ENCODE results near the gene CDH4.

The CDH4 gene

GRCh38 chr20:61731363-61732181, 479.5 kb downstream of the CDH4 start:
- no CpG with 5 or more reads among the region's 22 CpGs for WGBS, 2 donors (ENCODE audit: extremely low coverage in 2 of 2, insufficient read length in 2 of 2, insufficient replicate concordance in 1 of 2)
- Histone ChIP-seq H3K9me3 (replicated peaks in 1 of 2; ENCODE audit: control insufficient read depth in 2 of 2, insufficient read depth in 1 of 2, low read depth in 1 of 2, low read length in 2 of 2) (peaks cover 0 to 4% of the 10 kb centered on the region in 2 donors), H3K4me2 (ENCODE audit: insufficient read depth, low read length, poor library complexity, severe bottlenecking) (no peak overlapping the region), H3K27me3 (ENCODE audit: control insufficient read depth in 3 of 3, insufficient read depth in 3 of 3, low read depth in 1 of 3, low read length in 3 of 3) (no peaks in the 10 kb centered on the region), H3K23ac (ENCODE audit: low read depth, low read length, poor library complexity) (peak overlapping the region; percentile 35), H3K27ac (replicated peaks; ENCODE audit: low read length) (no peak overlapping the region), H3K18ac (ENCODE audit: low read length) (peak overlapping the region; percentile 74), H4K8ac (ENCODE audit: low read depth, low read length) (no peak overlapping the region), H2BK5ac (ENCODE audit: low read length) (no peak overlapping the region), H2BK15ac (ENCODE audit: low read length) (peak overlapping the region; percentile 61), H3K14ac (ENCODE audit: low read length) (peak overlapping the region; percentile 43), H2AFZ (ENCODE audit: low read length) (no peak overlapping the region), H3K4me3 (ENCODE audit: low read length in 2 of 2) (no peak overlapping the region), H3K4ac (ENCODE audit: low read length) (no peak overlapping the region), H2BK120ac (ENCODE audit: low read depth, low read length) (no peak overlapping the region), H3K36me3 (replicated peaks in 1 of 2; ENCODE audit: control insufficient read depth in 2 of 2, insufficient read depth in 2 of 2, low read length in 2 of 2) (peaks cover 0 to 4% of the 10 kb centered on the region in 2 donors), H4K91ac (ENCODE audit: low read depth, low read length, poor library complexity) (no peak overlapping the region), H3K9ac (ENCODE audit: low read depth, low read length, poor library complexity) (peak overlapping the region; percentile 24), H3K4me1 (ENCODE audit: control insufficient read depth in 2 of 2, insufficient read depth in 1 of 2, low read depth in 1 of 2, low read length in 2 of 2) (peaks cover 20 to 25% of the 10 kb centered on the region in 2 donors), H3K79me1 (ENCODE audit: low read depth, low read length) (no peaks in the 10 kb centered on the region), H2BK12ac (ENCODE audit: low read length) (no peak overlapping the region), H2AK5ac (ENCODE audit: low read depth, low read length) (peak overlapping the region; percentile 68)
- no peak for DNase-seq (ENCODE audit: low spot score)

GRCh38 chr20:61732511-61733210, 480.6 kb downstream of the CDH4 start:
- no CpG with 5 or more reads among the region's 19 CpGs for WGBS, 2 donors (ENCODE audit: extremely low coverage in 2 of 2, insufficient read length in 2 of 2, insufficient replicate concordance in 1 of 2)
- H3K23ac ChIP-seq (ENCODE audit: low read depth, low read length, poor library complexity): no peak overlapping the region
- peaks cover 20 to 25% of the 10 kb centered on the region in 2 donors for H3K4me1 ChIP-seq (ENCODE audit: control insufficient read depth in 2 of 2, insufficient read depth in 1 of 2, low read depth in 1 of 2, low read length in 2 of 2)

GRCh38 chr20:61733216-61733615, 481.2 kb downstream of the CDH4 start:
- no peak overlapping the region for H3K4me2 ChIP-seq (ENCODE audit: insufficient read depth, low read length, poor library complexity, severe bottlenecking)
- H3K36me3 ChIP-seq (replicated peaks in 1 of 2; ENCODE audit: control insufficient read depth in 2 of 2, insufficient read depth in 2 of 2, low read length in 2 of 2): no peaks in the 10 kb centered on the region
- H4K8ac ChIP-seq (ENCODE audit: low read depth, low read length): no peak overlapping the region
- no peak overlapping the region for H2BK12ac ChIP-seq (ENCODE audit: low read length)
- H3K9ac ChIP-seq (ENCODE audit: low read depth, low read length, poor library complexity): no peak overlapping the region
- no peak overlapping the region for H3K23ac ChIP-seq (ENCODE audit: low read depth, low read length, poor library complexity)
- peaks cover 20 to 25% of the 10 kb centered on the region in 2 donors for H3K4me1 ChIP-seq (ENCODE audit: control insufficient read depth in 2 of 2, insufficient read depth in 1 of 2, low read depth in 1 of 2, low read length in 2 of 2)
- H2AK5ac ChIP-seq (ENCODE audit: low read depth, low read length): peak overlapping the region; percentile 78
- H2BK15ac ChIP-seq (ENCODE audit: low read length): peak overlapping the region; percentile 11
- no peak overlapping the region for H2BK5ac ChIP-seq (ENCODE audit: low read length)
- peak overlapping the region; percentile 60 for H3K14ac ChIP-seq (ENCODE audit: low read length)
- no peak for DNase-seq (ENCODE audit: low spot score)
- H3K18ac ChIP-seq (ENCODE audit: low read length): peak overlapping the region; percentile 44
- H3K79me1 ChIP-seq (ENCODE audit: low read depth, low read length): no peaks in the 10 kb centered on the region
- H4K91ac ChIP-seq (ENCODE audit: low read depth, low read length, poor library complexity): peak overlapping the region; percentile 38
- H2BK120ac ChIP-seq (ENCODE audit: low read depth, low read length): no peak overlapping the region
- WGBS, 2 donors (ENCODE audit: extremely low coverage in 2 of 2, insufficient read length in 2 of 2, insufficient replicate concordance in 1 of 2): no CpG with 5 or more reads among the region's 13 CpGs
- no peaks in the 10 kb centered on the region for H3K27me3 ChIP-seq (ENCODE audit: control insufficient read depth in 3 of 3, insufficient read depth in 3 of 3, low read depth in 1 of 3, low read length in 3 of 3)
- no peaks in the 10 kb centered on the region for H3K9me3 ChIP-seq (replicated peaks in 1 of 2; ENCODE audit: control insufficient read depth in 2 of 2, insufficient read depth in 1 of 2, low read depth in 1 of 2, low read length in 2 of 2)
- no peak overlapping the region for H2AFZ ChIP-seq (ENCODE audit: low read length)
- H3K4ac ChIP-seq (ENCODE audit: low read length): no peak overlapping the region
- no peak overlapping the region for H3K4me3 ChIP-seq (ENCODE audit: low read length in 2 of 2)
- no peak overlapping the region for H3K27ac ChIP-seq (replicated peaks; ENCODE audit: low read length)

More at GRCh38 chr20:61732511-61733210, 480.6 kb downstream of the CDH4 start:
- Histone ChIP-seq H3K4ac (ENCODE audit: low read length) (peak overlapping the region; percentile 53), H2BK15ac (ENCODE audit: low read length) (peak overlapping the region; percentile 32), H2AFZ (ENCODE audit: low read length) (no peak overlapping the region), H2AK5ac (ENCODE audit: low read depth, low read length) (peak overlapping the region; percentile 78), H2BK120ac (ENCODE audit: low read depth, low read length) (no peak overlapping the region), H3K79me1 (ENCODE audit: low read depth, low read length) (no peaks in the 10 kb centered on the region), H4K8ac (ENCODE audit: low read depth, low read length) (no peak overlapping the region), H4K91ac (ENCODE audit: low read depth, low read length, poor library complexity) (no peak overlapping the region), H3K27me3 (ENCODE audit: control insufficient read depth in 3 of 3, insufficient read depth in 3 of 3, low read depth in 1 of 3, low read length in 3 of 3) (no peaks in the 10 kb centered on the region), H2BK12ac (ENCODE audit: low read length) (no peak overlapping the region), H3K18ac (ENCODE audit: low read length) (peak overlapping the region; percentile 63), H3K14ac (ENCODE audit: low read length) (no peak overlapping the region), H3K4me3 (ENCODE audit: low read length in 2 of 2) (no peak overlapping the region), H3K9ac (ENCODE audit: low read depth, low read length, poor library complexity) (no peak overlapping the region), H3K27ac (replicated peaks; ENCODE audit: low read length) (no peak overlapping the region), H3K36me3 (replicated peaks in 1 of 2; ENCODE audit: control insufficient read depth in 2 of 2, insufficient read depth in 2 of 2, low read length in 2 of 2) (no peaks in the 10 kb centered on the region), H3K9me3 (replicated peaks in 1 of 2; ENCODE audit: control insufficient read depth in 2 of 2, insufficient read depth in 1 of 2, low read depth in 1 of 2, low read length in 2 of 2) (no peaks in the 10 kb centered on the region), H2BK5ac (ENCODE audit: low read length) (no peak overlapping the region), H3K4me2 (ENCODE audit: insufficient read depth, low read length, poor library complexity, severe bottlenecking) (no peak overlapping the region)
- no peak for DNase-seq (ENCODE audit: low spot score)
